IPS-15b (cell line): ENCODE results near the gene SASS6.
A peak's percentile ranks its signal among the peaks of the same experiment; 100 is the strongest.

Experiments
- H3K27me3 ChIP-seq: one replicate; pipeline ENCODE4 v1.6.1; 2013; ENCODE audit warnings: low read length; ENCODE audit not compliant: control insufficient read depth, insufficient read depth
- H3K36me3 ChIP-seq: one replicate; pipeline ENCODE4 v1.6.1; 2013; ENCODE audit warnings: low read length; ENCODE audit not compliant: control insufficient read depth, insufficient read depth
- H3K4me1 ChIP-seq: one replicate; pipeline ENCODE4 v1.6.1; 2013; ENCODE audit warnings: mild to moderate bottlenecking, low read length; ENCODE audit not compliant: control insufficient read depth, insufficient read depth
- H3K4me3 ChIP-seq: one replicate; pipeline ENCODE4 v1.5.1; 2013; ENCODE audit warnings: low read depth, low read length
- H3K9ac ChIP-seq: one replicate; pipeline ENCODE4 v1.6.1; 2013; ENCODE audit warnings: low read depth, mild to moderate bottlenecking, low read length
- H3K9me3 ChIP-seq: one replicate; pipeline ENCODE4 v1.6.1; 2013; ENCODE audit warnings: mild to moderate bottlenecking, low read length; ENCODE audit not compliant: control insufficient read depth, insufficient read depth

Gene SASS6

GRCh38 chr1:100038660-100039287 is 94.0 kb downstream of the SASS6 start:
- Histone ChIP-seq H3K36me3 (no peaks in the 10 kb centered on the region), H3K9ac (peak overlapping the region; percentile 90), H3K9me3 (no peaks in the 10 kb centered on the region), H3K4me1 (no peaks in the 10 kb centered on the region), H3K4me3 (peak overlapping the region; percentile 68), H3K27me3 (no peaks in the 10 kb centered on the region)

- H3K9ac ChIP-seq, result peak overlapping the region; percentile 90
- H3K27me3 ChIP-seq, result no peaks in the 10 kb centered on the region
- H3K4me1 ChIP-seq, result no peaks in the 10 kb centered on the region
- peak overlapping the region; percentile 68 for H3K4me3 ChIP-seq
- H3K36me3 ChIP-seq, result no peaks in the 10 kb centered on the region
- no peaks in the 10 kb centered on the region for H3K9me3 ChIP-seq
Observed at GRCh38 chr1:100037927-100038659, 94.6 kb downstream of the SASS6 start.

- no peaks in the 10 kb centered on the region for H3K36me3 ChIP-seq
- H3K9ac ChIP-seq, result peak overlapping the region; percentile 90
- H3K27me3 ChIP-seq, result no peaks in the 10 kb centered on the region
- peak overlapping the region; percentile 68 for H3K4me3 ChIP-seq
- H3K4me1 ChIP-seq, result no peaks in the 10 kb centered on the region
- no peaks in the 10 kb centered on the region for H3K9me3 ChIP-seq
Observed at GRCh38 chr1:100037656-100037926, 95.1 kb downstream of the SASS6 start.

- H3K27me3 ChIP-seq, result no peaks in the 10 kb centered on the region
- H3K9ac ChIP-seq, result peak overlapping the region; percentile 90
- peak overlapping the region; percentile 68 for H3K4me3 ChIP-seq
- no peaks in the 10 kb centered on the region for H3K36me3 ChIP-seq
- no peaks in the 10 kb centered on the region for H3K9me3 ChIP-seq
- H3K4me1 ChIP-seq, result no peaks in the 10 kb centered on the region
Observed at GRCh38 chr1:100036718-100037655, 95.7 kb downstream of the SASS6 start.

GRCh38 chr1:100035214-100035613 is 97.5 kb downstream of the SASS6 start:
- Histone ChIP-seq H3K9me3 (no peaks in the 10 kb centered on the region), H3K4me3 (no peak overlapping the region), H3K4me1 (no peaks in the 10 kb centered on the region), H3K9ac (no peak overlapping the region), H3K36me3 (no peaks in the 10 kb centered on the region), H3K27me3 (no peaks in the 10 kb centered on the region)

- no peaks in the 10 kb centered on the region for H3K36me3 ChIP-seq
- no peak overlapping the region for H3K4me3 ChIP-seq
- H3K9ac ChIP-seq, result no peak overlapping the region
- no peaks in the 10 kb centered on the region for H3K4me1 ChIP-seq
- no peaks in the 10 kb centered on the region for H3K9me3 ChIP-seq
- H3K27me3 ChIP-seq, result no peaks in the 10 kb centered on the region
Observed at GRCh38 chr1:100034470-100034869, 98.3 kb downstream of the SASS6 start.
